Ascending aorta (tissue), 2 donors: ENCODE data around the gene PMPCA. TPM values are rescaled to one million over a fixed set of nuclear protein-coding genes. Genes with fewer than 3 reads are reported as not detected.
"Not testable (repeated sequence)": the region's sequence is repeated elsewhere in the genome, so short reads cannot be mapped to it uniquely, and the experiment has no call there.

Source experiments
- DNase-seq, 2 donors: peaks; one replicate each; pipeline ENCODE4 v3.0.0-alpha.2; 2019; ENCODE audit warnings: low spot score in 2 of 2
- H3K27ac ChIP-seq, 2 donors: fragments of 200-600 bp; sonication (generic); one replicate each; pipeline ENCODE4 v1.5.1; 2016 to 2017; ENCODE audit warnings: mild to moderate bottlenecking in 1 of 2
- H3K27me3 ChIP-seq: fragments of 200-600 bp; sonication (generic); one replicate; pipeline ENCODE4 v1.5.1; 2017
- H3K36me3 ChIP-seq, 2 donors: fragments of 200-600 bp; sonication (generic); one replicate each; pipeline ENCODE4 v1.5.1; 2016
- H3K4me1 ChIP-seq, 2 donors: fragments of 200-600 bp; sonication (generic); one replicate each; pipeline ENCODE4 v1.5.1; 2016 to 2017; ENCODE audit warnings: mild to moderate bottlenecking in 1 of 2
- H3K4me3 ChIP-seq, 2 donors: fragments of 200-600 bp; sonication (generic); one replicate each; pipeline ENCODE4 v1.5.1; 2016 to 2017; ENCODE audit warnings: mild to moderate bottlenecking in 1 of 2
- H3K9me3 ChIP-seq, 2 donors: fragments of 200-600 bp; sonication (generic); one replicate each; pipeline ENCODE4 v1.5.1; 2016
- CTCF ChIP-seq, 3 experiments: fragments of 200-600 bp in 2 of 3; fragments of 450-650 bp in 1 of 3; sonication (generic) in 2 of 3; IDR thresholded peaks; one replicate each; pipeline ENCODE4 v1.5.1; 2016 to 2019; ENCODE audit warnings: antibody characterized with exemption in 3 of 3, mild to moderate bottlenecking in 1 of 3, moderate library complexity in 1 of 3
- intact Hi-C: fragments of 100-400 bp; cut with DNase I; formaldehyde crosslinking; loops from one replicate; pipeline ENCODE4 v1.15.1; 2023
- total RNA-seq: library from RNA; depleted of rRNA; stranded (reverse); fragments of >200 nt; gene quantifications from one replicate; pipeline ENCODE4 v1.1.0, GENCODE V29; 2016

Gene PMPCA
- total RNA-seq, 1 donor from 2014 or later, result 69.1 TPM

- TF ChIP-seq CTCF (IDR thresholded peaks at IDR 0.05), result no peak
- Histone ChIP-seq H3K27ac (no peak overlapping the region), H3K4me3 (no peak overlapping the region), H3K27me3 (no peaks in the 10 kb centered on the region), H3K9me3 (no peaks in the 10 kb centered on the region), H3K36me3 (peaks cover 59 to 62% of the 10 kb centered on the region in 2 donors), H3K4me1 (no peaks in the 10 kb centered on the region)
- DNase-seq, result no peak
- intact Hi-C loops, result loop anchor here (2.0 kb wide), 1 partner anchor 15 kb away; the partner anchor contains the start of gene INPP5E
These were observed 13.1 kb downstream of the PMPCA start for GRCh38 chr9:136423432-136424146.

DNA sequence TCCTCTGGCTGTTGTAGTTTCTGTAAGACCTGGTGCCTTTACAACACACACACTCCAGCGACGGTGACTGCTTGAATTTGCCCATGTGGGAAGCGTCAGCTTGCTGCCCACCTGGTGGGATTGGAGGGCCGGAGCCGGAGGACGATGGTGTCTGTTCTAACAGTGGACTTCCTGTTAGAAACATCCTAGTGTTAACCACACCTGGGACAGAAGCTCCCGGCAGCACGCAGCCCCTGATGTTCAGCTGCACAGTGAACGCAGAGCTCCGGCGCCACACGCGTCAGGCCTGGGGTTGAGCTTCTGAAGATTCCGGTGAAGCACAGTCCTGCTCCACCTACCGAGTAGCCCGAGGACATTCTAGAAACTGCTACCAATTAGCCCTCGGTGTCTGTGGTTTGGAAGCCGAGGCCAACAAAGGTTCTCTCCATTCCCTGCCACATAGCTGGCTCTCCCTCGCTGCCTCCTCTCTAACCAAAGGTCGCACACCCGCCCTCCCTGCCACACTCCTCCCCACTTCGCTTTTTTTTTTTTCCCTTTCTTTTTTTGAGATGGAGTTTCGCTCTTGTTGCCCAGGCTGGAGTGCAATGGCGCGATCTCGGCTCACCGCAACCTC lies 14.4 kb downstream of the PMPCA start:
- H3K4me1 ChIP-seq, result no peaks in the 10 kb centered on the region
- intact Hi-C loops, result loop anchor here (2.0 kb wide), 1 partner anchor 14 kb away; the partner anchor contains the start of gene INPP5E
- DNase-seq, result no peak
- H3K36me3 ChIP-seq, result peaks cover 58% of the 10 kb centered on the region in 2 donors
- H3K27ac ChIP-seq, result no peak overlapping the region
- H3K4me3 ChIP-seq, result no peak overlapping the region
- H3K27me3 ChIP-seq, result no peaks in the 10 kb centered on the region
- no peaks in the 10 kb centered on the region for H3K9me3 ChIP-seq
- no peak for TF ChIP-seq CTCF (IDR thresholded peaks at IDR 0.05)

- intact Hi-C loops, result loop anchor here (2.0 kb wide), 1 partner anchor 13 kb away; the partner anchor contains the start of gene INPP5E
- not testable (repeated sequence) for H3K4me3 ChIP-seq, H3K4me1 ChIP-seq, DNase-seq, H3K27me3 ChIP-seq, H3K9me3 ChIP-seq, H3K27ac ChIP-seq
- peaks cover 58 to 59% of the 10 kb centered on the region in 2 donors for H3K36me3 ChIP-seq
These were observed 14.9 kb downstream of the PMPCA start for GRCh38 chr9:136425367-136425766.

- H3K27ac ChIP-seq, result no peak overlapping the region
- H3K4me3 ChIP-seq, result no peak overlapping the region
- no peaks in the 10 kb centered on the region for H3K27me3 ChIP-seq
- peaks cover 49 to 51% of the 10 kb centered on the region in 2 donors for H3K36me3 ChIP-seq
- no peaks in the 10 kb centered on the region for H3K4me1 ChIP-seq
- TF ChIP-seq CTCF (IDR thresholded peaks at IDR 0.05), result no peak
- no peaks in the 10 kb centered on the region for H3K9me3 ChIP-seq
- intact Hi-C loops, result no loop called here
- no peak for DNase-seq
These were observed 16.3 kb downstream of the PMPCA start for GRCh38 chr9:136426787-136427186.

DNA sequence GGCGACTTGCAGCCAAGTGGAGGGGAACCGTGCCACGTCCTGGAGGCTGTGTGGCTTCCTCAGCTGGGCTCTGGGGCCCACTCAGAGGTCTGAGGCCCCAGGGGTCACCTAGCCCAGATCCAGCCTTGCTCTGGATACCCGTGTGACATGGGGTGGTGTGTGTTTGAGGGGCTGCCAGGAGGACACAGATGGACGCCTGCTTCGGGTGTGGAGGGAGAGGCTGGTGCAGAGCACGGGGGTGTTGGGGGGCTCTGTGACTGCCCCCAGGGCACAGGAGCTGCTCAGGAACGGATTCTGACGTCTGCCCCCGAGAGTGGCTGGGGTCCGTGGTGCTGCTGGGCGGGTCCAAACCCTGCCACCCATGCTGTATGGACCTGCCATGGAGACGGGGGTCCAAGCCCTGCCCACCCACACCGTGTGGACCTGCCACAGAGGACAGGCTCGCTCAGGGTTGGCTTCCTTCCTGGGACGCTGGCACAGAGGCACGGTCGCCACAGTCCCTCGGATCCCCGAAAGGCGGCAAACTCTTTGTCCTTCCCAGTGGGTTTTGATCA lies 18.7 kb downstream of the PMPCA start:
- Histone ChIP-seq H3K27ac (no peak overlapping the region), H3K36me3 (peaks cover 31 to 37% of the 10 kb centered on the region in 2 donors)
- intact Hi-C loops, result no loop called here

More for the DNA sequence above, 18.7 kb downstream of the PMPCA start:
- Histone ChIP-seq H3K4me1 (no peaks in the 10 kb centered on the region), H3K4me3 (no peak overlapping the region), H3K27me3 (no peaks in the 10 kb centered on the region), H3K9me3 (no peaks in the 10 kb centered on the region)
- TF ChIP-seq CTCF (IDR thresholded peaks at IDR 0.05), result no peak
- DNase-seq, result no peak
